ENCODE measurements around the gene TP53TG5.

The TP53TG5 gene

GRCh38 chr20:45345104-45345936, 32.8 kb downstream of the TP53TG5 start:
- DNase-seq (ENCODE audit: low read depth): no peak

- DNase-seq (ENCODE audit: low read depth): no peak
Measured at GRCh38 chr20:45344168-45344860, 33.8 kb downstream of the TP53TG5 start.

GRCh38 chr20:45343532-45344167, 34.5 kb downstream of the TP53TG5 start:
- no peak for DNase-seq (ENCODE audit: low read depth)

GRCh38 chr20:45342855-45343531, 35.1 kb downstream of the TP53TG5 start:
- no peak for DNase-seq (ENCODE audit: low read depth)

DNA sequence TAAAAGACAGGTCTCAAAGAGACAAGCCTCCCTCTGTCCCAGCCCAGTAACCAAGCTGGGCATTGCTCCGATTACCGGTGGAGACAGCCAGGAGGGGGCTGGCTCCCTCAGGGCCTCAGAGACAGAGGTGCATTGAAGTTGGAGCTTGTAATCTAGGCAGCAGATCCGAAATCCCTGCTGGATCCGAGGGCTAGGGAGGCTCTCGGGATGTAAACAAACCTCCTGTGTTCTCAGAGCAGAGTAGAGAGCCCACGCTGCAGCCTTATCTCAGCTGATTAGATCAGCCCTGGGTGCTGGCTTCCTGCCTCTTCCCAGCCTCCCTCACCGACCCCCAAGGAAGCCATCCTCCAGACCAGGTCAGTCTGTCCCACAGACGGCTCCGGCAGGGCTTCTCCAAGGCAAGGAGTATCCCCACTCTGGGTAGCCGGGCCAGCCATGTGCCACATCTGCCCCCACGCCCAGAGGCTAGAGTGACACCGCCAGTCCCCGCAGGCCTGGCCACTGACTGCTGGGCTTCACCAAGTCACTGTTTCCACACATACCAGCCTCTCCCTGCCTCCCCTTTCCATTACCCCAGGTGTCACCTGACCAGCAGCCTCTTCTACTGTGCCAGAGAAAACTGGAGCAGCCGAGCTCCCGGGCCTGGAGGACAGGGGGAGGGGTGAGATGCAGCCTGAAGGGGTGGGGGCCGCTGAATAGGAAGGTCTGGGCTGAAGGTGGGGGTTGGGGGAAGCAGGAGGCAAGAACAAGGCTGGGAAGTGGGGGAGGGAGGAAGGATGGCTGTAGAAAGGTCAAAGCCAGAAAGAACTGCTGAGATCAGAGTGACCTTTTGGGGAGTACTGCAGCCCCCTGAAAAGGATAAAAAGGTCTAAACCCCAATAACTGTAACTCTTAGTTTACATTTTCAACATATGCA, 35.9 kb downstream of the TP53TG5 start:
- DNase-seq (ENCODE audit: low read depth): no peak

- no peak for DNase-seq (ENCODE audit: low read depth)
Measured at GRCh38 chr20:45341579-45341938, 36.6 kb downstream of the TP53TG5 start.

DNA sequence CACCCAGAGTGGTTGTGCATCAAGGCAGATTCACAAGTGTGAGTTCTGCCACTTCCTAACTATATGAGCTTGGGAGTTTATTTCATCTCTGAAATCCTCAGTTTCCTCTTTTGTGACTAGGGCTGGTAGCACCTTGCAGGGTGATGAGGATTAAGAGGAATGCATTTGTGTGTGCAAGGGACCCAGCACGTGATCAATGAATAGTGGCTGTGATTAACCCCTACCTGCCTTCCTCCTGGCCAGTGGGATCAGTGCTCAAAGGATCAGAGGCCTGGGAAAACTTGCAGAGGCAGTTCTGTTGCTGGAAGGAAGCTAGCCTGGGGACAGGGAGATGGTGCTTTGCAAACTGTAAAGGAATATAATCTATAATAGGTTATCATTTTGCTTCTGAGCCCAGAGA, 37.2 kb downstream of the TP53TG5 start:
- no peak for DNase-seq (ENCODE audit: low read depth)

DNA sequence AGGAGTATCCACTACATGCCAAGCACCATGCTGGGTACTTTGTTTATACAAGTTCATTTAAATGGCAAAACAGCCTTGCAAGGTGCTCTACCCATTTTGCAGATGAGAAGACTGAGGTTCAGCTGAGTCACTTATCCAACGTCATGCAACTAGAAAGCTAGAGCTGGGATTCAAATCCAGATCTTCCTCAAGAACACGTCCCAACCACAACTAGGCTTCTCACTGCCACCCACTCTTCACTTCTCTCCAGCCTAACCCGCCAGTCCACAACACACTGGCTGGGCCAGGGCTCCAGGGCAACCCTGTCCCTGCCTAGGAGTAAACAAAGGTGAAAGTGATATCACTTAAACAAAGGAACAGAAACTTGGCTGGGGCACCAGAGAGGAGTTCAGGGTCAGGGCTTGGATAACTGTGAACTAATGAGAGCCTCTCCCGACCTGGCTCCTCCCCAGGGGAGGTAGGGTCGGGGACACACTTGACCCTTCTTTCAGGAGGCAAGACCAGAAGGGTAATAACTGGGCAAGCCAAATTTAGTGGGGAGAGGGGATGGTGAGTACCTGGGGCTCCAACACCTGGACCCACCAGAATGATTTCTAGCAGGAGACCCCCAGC, 37.8 kb downstream of the TP53TG5 start:
- DNase-seq (ENCODE audit: low read depth): no peak

DNA sequence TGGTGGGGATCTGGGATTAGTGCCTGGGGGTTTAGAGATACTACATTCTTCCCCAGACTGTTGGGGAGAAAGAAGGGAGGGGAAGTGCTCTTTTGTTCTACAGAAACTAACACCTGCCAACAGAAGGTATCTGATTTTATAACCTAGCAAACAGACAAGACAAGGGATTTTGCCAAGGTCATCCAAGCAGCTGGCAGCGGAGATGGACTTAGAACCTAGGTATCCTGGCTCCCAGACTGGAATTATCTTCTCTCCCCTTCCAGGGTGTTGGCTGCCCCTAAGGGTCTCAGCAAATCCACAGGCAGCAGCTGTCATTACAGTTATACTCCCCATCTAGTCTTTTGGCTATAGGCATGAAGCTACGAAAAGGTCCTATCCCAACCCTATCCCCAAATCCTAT, 38.3 kb downstream of the TP53TG5 start:
- no peak for DNase-seq (ENCODE audit: low read depth)

GRCh38 chr20:45339084-45339483, 39.0 kb downstream of the TP53TG5 start:
- DNase-seq (ENCODE audit: low read depth): no peak

GRCh38 chr20:45338121-45339030, 39.7 kb downstream of the TP53TG5 start:
- no peak for DNase-seq (ENCODE audit: low read depth)

DNA sequence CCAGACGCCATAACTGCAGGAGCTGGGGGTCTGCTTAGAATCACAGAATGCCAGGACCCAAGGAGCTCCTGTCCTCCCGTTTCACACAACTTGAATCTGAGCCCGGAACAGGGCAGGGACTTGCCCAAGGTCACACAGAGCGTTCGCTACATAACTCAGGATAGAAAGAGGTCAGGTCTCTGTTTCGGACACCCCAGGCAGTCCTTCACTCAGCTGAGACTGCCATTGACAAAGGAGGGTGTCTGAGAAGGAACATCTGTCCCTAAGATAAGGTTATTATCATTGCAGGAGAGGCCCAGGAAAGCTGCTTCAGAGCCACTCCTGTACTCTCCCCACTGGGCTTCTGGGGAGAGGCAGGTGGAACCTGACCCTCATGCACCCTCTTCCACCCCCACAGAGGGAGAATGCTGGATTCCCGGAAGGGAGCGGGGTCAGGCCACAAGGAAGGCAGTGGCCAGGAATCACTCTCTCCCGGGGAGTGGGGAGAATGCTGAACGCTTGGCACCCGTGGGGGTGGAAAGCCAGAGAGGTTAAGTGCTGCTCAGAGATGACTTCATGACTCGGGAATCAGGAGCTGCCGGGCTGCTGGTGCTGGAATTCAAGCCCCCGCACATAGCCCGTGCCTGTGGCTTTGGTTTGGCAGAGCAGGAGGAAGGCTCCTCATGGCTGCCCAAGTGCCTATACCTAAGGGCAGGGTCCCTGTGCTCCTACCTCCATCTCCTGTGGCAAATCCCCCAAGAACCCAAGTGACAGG, 40.6 kb downstream of the TP53TG5 start:
- DNase-seq (ENCODE audit: low read depth): no peak

DNA sequence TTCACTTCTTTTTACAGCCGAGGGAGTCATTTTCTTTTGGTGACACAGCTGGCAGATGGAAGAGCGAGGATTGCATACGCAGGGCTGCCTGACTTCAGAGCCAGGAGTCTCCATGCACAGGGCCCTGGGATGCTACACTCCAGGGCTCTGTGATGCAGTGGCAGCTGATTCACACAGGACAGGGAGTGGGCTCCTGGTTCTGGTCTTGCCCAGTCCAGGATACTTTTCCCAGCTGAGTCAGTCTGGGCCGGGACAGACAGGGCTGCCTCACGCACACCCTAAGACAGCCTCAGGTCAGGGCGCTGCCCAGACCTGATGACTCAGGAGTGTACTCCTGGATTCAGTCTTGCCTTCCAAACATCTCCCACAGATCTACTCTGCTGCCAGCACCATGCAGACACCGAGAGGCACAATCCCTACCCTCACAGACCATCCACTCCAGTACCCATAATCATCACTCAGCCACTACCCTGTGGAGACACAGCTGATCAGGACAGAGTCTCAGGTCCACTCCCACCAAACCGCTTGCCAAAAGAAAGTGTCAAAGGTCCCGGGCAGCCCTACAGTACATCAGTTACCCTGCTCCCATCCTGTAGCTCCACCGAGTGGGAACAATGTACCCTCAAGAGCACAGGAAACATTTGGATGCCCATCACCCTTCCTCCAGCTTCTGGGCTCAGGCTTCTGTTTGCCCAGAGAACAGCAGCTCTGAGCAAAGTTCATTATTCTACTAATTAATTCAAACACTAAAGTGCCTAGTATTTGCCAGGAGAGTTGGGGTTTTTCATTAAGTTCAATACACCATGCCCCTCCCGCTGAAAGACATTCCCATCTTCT, 41.4 kb downstream of the TP53TG5 start:
- no peak for DNase-seq (ENCODE audit: low read depth)

GRCh38 chr20:45330476-45330875, 47.6 kb downstream of the TP53TG5 start:
- no peak for DNase-seq (ENCODE audit: low read depth)

DNA sequence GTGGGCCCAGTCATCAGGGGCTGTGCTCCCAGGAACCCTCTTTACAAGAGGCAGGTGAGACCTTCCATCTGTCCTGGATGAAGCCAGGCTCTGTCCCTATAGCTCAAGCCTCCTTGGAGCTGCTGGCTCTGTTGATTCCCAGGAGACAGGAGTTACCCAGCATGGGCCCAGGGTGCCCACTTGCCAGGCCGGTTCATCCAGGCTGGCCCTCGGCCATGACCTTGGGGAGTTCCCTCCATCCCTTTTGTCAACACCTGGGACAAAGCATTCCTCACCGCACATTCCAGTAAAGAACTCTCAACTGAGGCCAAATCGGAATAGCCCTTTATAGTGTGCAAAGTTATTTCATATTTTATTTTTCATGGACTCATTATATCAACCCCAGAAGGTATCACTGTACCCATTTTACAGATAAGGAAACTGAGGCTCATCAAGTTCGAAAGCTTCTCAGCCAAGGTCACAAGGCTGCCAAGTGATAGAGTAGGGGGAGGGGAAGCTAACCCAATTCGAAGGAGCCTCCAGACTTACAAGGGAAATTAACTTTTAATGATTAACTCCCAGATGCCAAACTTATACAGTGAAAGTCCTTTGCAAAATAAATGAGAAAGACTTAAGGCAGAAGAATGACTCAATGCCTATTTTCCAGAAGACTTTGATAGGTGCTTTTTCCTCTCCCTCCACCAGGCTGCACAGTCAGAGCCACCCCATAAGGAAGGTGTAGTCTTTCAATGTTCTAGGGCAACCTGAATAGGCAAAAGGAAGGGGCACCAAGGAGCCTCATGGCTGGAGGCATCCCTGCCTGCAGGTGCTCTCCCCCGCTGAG, 48.4 kb downstream of the TP53TG5 start:
- no peak for DNase-seq (ENCODE audit: low read depth)

- DNase-seq (ENCODE audit: low read depth): no peak
Measured at GRCh38 chr20:45328451-45328850, 49.7 kb downstream of the TP53TG5 start.

DNA sequence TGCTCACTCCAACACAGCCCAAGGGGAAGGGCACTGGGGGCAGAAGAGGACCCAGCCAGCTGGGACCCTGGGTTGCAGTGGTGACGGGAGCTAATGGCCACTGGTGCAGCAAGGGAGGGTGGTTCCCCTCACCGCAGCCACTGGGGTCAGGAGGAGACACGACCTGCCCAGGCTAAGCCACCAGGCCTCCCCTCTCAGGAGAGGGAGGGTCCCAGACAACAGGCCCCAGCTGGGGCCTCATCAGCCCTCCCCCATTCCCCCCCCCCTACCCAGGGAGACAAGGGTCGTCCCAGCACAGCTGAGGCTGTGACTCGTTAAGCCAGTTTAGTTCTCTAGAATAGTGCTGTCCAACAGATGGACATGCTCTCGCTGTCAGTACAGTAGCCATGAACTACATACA, 52.8 kb downstream of the TP53TG5 start:
- DNase-seq (ENCODE audit: low read depth): no peak
